Measurements from ENCODE around the gene ZNF711. TPM values are rescaled to one million over a fixed set of nuclear protein-coding genes. Genes with fewer than 3 reads are reported as not detected.
"Not testable (repeated sequence)": the region's sequence is repeated elsewhere in the genome, so short reads cannot be mapped to it uniquely, and the experiment has no call there.

Gene ZNF711
- total and polyA plus RNA-seq, 8 donors: 0.97 to 85.6 (median 80.3) TPM

GRCh38 chrX:85244450-85245211, 840 bp downstream of the ZNF711 start:
- no peak for TF ChIP-seq CTCF (IDR thresholded peaks at IDR 0.05)
- Histone ChIP-seq H3K4me1 (no peaks in the 10 kb centered on the region), H3K36me3 (no peaks in the 10 kb centered on the region), H3K4me3 (peak overlapping the region; percentile 24 to 40), H3K9me3 (no peaks in the 10 kb centered on the region), H3K27me3 (peaks cover 0 to 15% of the 10 kb centered on the region in 2 donors), H3K27ac (no peak overlapping the region)
- intact Hi-C loops (cut with DNase I): no loop called here
- DNase-seq: peak in 2 of 4 donors; percentile 46 to 49
- peak; percentile 61 for ATAC-seq

- H3K4me3 ChIP-seq; H3K27ac ChIP-seq; ATAC-seq; intact Hi-C loops (cut with DNase I); H3K27me3 ChIP-seq; DNase-seq; H3K4me1 ChIP-seq; H3K36me3 ChIP-seq; H3K9me3 ChIP-seq: not testable (repeated sequence)
Observed at GRCh38 chrX:85285286-85285685, 41.5 kb downstream of the ZNF711 start.

- no peak overlapping the region for H3K4me3 ChIP-seq
- no peaks in the 10 kb centered on the region for H3K36me3 ChIP-seq
- no peak for TF ChIP-seq CTCF (IDR thresholded peaks at IDR 0.05)
- no peaks in the 10 kb centered on the region for H3K4me1 ChIP-seq
- intact Hi-C loops (cut with DNase I): no loop called here
- ATAC-seq (no peak), DNase-seq (no peak)
- H3K9me3 ChIP-seq: no peaks in the 10 kb centered on the region
- H3K27ac ChIP-seq: no peak overlapping the region
- H3K27me3 ChIP-seq: no peaks in the 10 kb centered on the region
Observed at GRCh38 chrX:85288992-85289723, 45.4 kb downstream of the ZNF711 start.

- Histone ChIP-seq H3K27ac (no peak overlapping the region), H3K27me3 (no peaks in the 10 kb centered on the region), H3K9me3 (no peaks in the 10 kb centered on the region), H3K36me3 (no peaks in the 10 kb centered on the region), H3K4me3 (no peak overlapping the region), H3K4me1 (no peaks in the 10 kb centered on the region)
- intact Hi-C loops (cut with DNase I): no loop called here
- DNase-seq (no peak), ATAC-seq (no peak)
- TF ChIP-seq CTCF (IDR thresholded peaks at IDR 0.05): no peak
Observed at GRCh38 chrX:85303544-85303943, 59.8 kb downstream of the ZNF711 start.

- no peaks in the 10 kb centered on the region for H3K27me3 ChIP-seq
- ATAC-seq: no peak
- H3K36me3 ChIP-seq: no peaks in the 10 kb centered on the region
- H3K4me3 ChIP-seq: no peak overlapping the region
- intact Hi-C loops (cut with DNase I): no loop called here
- no peak for DNase-seq
- H3K4me1 ChIP-seq: no peaks in the 10 kb centered on the region
- H3K27ac ChIP-seq: no peak overlapping the region
- H3K9me3 ChIP-seq: no peaks in the 10 kb centered on the region
- TF ChIP-seq CTCF (IDR thresholded peaks at IDR 0.05): no peak
Observed at GRCh38 chrX:85309717-85310116, 65.9 kb downstream of the ZNF711 start.

- H3K27me3 ChIP-seq: not testable (repeated sequence)
Observed at GRCh38 chrX:85311348-85311747, 67.6 kb downstream of the ZNF711 start.

More at GRCh38 chrX:85311348-85311747, 67.6 kb downstream of the ZNF711 start:
- intact Hi-C loops (cut with DNase I); H3K27ac ChIP-seq; H3K4me3 ChIP-seq; DNase-seq; H3K4me1 ChIP-seq; H3K36me3 ChIP-seq; H3K9me3 ChIP-seq; ATAC-seq: not testable (repeated sequence)
